ENCODE results near the gene TRAPPC8.

The TRAPPC8 gene

GRCh38 chr18:31892936-31893335 lies 50.0 kb downstream of the TRAPPC8 start:
- TF ChIP-seq, protein P1, sequence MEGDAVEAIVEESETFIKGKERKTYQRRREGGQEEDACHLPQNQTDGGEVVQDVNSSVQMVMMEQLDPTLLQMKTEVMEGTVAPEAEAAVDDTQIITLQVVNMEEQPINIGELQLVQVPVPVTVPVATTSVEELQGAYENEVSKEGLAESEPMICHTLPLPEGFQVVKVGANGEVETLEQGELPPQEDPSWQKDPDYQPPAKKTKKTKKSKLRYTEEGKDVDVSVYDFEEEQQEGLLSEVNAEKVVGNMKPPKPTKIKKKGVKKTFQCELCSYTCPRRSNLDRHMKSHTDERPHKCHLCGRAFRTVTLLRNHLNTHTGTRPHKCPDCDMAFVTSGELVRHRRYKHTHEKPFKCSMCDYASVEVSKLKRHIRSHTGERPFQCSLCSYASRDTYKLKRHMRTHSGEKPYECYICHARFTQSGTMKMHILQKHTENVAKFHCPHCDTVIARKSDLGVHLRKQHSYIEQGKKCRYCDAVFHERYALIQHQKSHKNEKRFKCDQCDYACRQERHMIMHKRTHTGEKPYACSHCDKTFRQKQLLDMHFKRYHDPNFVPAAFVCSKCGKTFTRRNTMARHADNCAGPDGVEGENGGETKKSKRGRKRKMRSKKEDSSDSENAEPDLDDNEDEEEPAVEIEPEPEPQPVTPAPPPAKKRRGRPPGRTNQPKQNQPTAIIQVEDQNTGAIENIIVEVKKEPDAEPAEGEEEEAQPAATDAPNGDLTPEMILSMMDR (IDR thresholded peaks at IDR 0.05): no peak

GRCh38 chr18:31891566-31891965 lies 51.4 kb downstream of the TRAPPC8 start:
- H3K36me3 ChIP-seq (ENCODE audit: control insufficient read depth, insufficient read depth, low read length): no peaks in the 10 kb centered on the region
- no peak overlapping the region for H2AFZ ChIP-seq
- H3K27ac ChIP-seq: no peak overlapping the region
- TF ChIP-seq, protein P1 (IDR thresholded peaks at IDR 0.05): no peak
- no peaks in the 10 kb centered on the region for H3K27me3 ChIP-seq (ENCODE audit: control insufficient read depth, insufficient read depth, low read length)
- no peak overlapping the region for H3K4me3 ChIP-seq (ENCODE audit: low read depth, low read length)
- no peaks in the 10 kb centered on the region for H3K4me1 ChIP-seq
- H3K9me3 ChIP-seq (ENCODE audit: control insufficient read depth, low read length): no peaks in the 10 kb centered on the region
- no peak overlapping the region for H3K4me2 ChIP-seq (ENCODE audit: low read length)
- H3K9ac ChIP-seq: no peak overlapping the region
- peaks cover 11% of the 10 kb centered on the region for H3K79me2 ChIP-seq

More at GRCh38 chr18:31892936-31893335, 50.0 kb downstream of the TRAPPC8 start:
- H3K4me3 ChIP-seq (ENCODE audit: low read depth, low read length): no peak overlapping the region
- H3K9ac ChIP-seq: no peak overlapping the region
- H3K9me3 ChIP-seq (ENCODE audit: control insufficient read depth, low read length): no peaks in the 10 kb centered on the region
- H3K4me1 ChIP-seq: no peaks in the 10 kb centered on the region
- no peak overlapping the region for H2AFZ ChIP-seq
- H3K4me2 ChIP-seq (ENCODE audit: low read length): no peak overlapping the region
- H3K27me3 ChIP-seq (ENCODE audit: control insufficient read depth, insufficient read depth, low read length): no peaks in the 10 kb centered on the region
- no peaks in the 10 kb centered on the region for H3K36me3 ChIP-seq (ENCODE audit: control insufficient read depth, insufficient read depth, low read length)
- H3K27ac ChIP-seq: no peak overlapping the region
- no peaks in the 10 kb centered on the region for H3K79me2 ChIP-seq

GRCh38 chr18:31884020-31884419 lies 58.9 kb downstream of the TRAPPC8 start:
- H3K4me3 ChIP-seq (ENCODE audit: low read depth, low read length): no peak overlapping the region
- H3K4me1 ChIP-seq: no peaks in the 10 kb centered on the region
- no peaks in the 10 kb centered on the region for H3K27me3 ChIP-seq (ENCODE audit: control insufficient read depth, insufficient read depth, low read length)
- no peak overlapping the region for H3K27ac ChIP-seq
- no peaks in the 10 kb centered on the region for H3K36me3 ChIP-seq (ENCODE audit: control insufficient read depth, insufficient read depth, low read length)
- no peaks in the 10 kb centered on the region for H3K9me3 ChIP-seq (ENCODE audit: control insufficient read depth, low read length)
- H3K9ac ChIP-seq: no peak overlapping the region
- H3K4me2 ChIP-seq (ENCODE audit: low read length): no peak overlapping the region
- H3K79me2 ChIP-seq: peaks cover 35% of the 10 kb centered on the region
- TF ChIP-seq, protein P1 (IDR thresholded peaks at IDR 0.05): no peak
- H2AFZ ChIP-seq: no peak overlapping the region

DNA sequence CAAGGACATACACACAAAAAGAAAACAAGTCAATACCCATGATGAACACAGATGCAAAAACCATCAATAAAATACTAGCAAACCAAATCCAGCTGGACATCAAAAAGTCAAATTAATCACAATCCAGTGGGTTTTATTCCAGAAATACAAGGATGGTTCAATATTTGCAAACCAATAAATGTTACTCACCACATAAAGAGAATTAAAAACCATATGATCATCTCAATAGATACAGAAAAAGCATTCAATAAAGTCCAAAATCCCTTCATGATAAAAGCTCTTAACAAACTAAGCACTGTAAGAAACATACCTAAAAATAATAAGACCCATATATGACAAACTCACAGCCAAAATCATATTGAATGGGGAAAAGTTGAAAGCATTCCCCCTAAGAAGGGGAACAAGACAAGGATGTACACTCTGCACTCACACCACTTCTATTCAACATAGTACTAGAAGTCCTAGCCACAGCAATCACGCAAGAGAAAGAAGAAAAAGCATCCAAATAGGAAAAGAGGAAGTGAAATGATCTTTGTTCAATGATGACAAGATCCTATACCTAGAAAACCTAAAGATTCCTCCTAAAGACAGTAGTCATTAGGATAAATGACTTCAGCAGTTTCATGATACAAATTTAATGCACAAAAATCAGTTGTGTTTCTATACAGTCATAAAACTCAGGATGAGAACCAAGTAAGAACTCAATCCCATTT lies 62.6 kb downstream of the TRAPPC8 start:
- no peak overlapping the region for H3K4me2 ChIP-seq (ENCODE audit: low read length)
- H3K27me3 ChIP-seq (ENCODE audit: control insufficient read depth, insufficient read depth, low read length): no peaks in the 10 kb centered on the region
- H3K36me3 ChIP-seq (ENCODE audit: control insufficient read depth, insufficient read depth, low read length): no peaks in the 10 kb centered on the region
- no peaks in the 10 kb centered on the region for H3K9me3 ChIP-seq (ENCODE audit: control insufficient read depth, low read length)
- H2AFZ ChIP-seq: no peak overlapping the region
- H3K4me3 ChIP-seq (ENCODE audit: low read depth, low read length): no peak overlapping the region
- peaks cover 23% of the 10 kb centered on the region for H3K79me2 ChIP-seq
- TF ChIP-seq, protein P1 (IDR thresholded peaks at IDR 0.05): no peak
- no peak overlapping the region for H3K27ac ChIP-seq
- H3K4me1 ChIP-seq: no peaks in the 10 kb centered on the region
- no peak overlapping the region for H3K9ac ChIP-seq

DNA sequence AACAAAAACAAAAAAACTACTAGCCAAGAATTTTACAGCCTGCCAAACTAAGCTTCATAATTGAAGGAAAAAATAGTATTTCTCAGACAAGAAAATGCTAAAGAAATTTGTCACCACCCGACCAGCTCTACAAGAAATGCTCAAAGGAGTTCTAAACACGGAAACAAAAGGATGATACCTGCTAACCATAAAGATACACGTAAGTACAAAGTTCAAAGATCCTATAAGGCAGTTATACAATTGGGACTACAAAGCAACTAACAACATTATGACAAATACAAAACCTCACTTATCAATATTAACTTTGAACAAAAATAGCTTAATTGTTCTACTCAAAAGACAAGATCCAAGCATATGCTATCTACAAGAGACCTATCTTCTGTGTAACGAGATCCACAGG lies 64.6 kb downstream of the TRAPPC8 start:
- Histone ChIP-seq H2AFZ (no peak overlapping the region), H3K9me3 (ENCODE audit: control insufficient read depth, low read length) (no peaks in the 10 kb centered on the region), H3K9ac (no peak overlapping the region), H3K4me3 (ENCODE audit: low read depth, low read length) (no peak overlapping the region), H3K27ac (no peak overlapping the region), H3K4me1 (no peaks in the 10 kb centered on the region), H3K27me3 (ENCODE audit: control insufficient read depth, insufficient read depth, low read length) (no peaks in the 10 kb centered on the region), H3K79me2 (peaks cover 18% of the 10 kb centered on the region), H3K4me2 (ENCODE audit: low read length) (no peak overlapping the region), H3K36me3 (ENCODE audit: control insufficient read depth, insufficient read depth, low read length) (no peaks in the 10 kb centered on the region)
- TF ChIP-seq, protein P1 (IDR thresholded peaks at IDR 0.05): no peak
